IMR-90 (cell line): ENCODE results near the gene SLC4A9. TPM values are rescaled to one million over a fixed set of nuclear protein-coding genes. Genes with fewer than 3 reads are reported as not detected.

Experiments
- ATAC-seq: fragments of 200-7000 bp; cut with Tn5 transposase; 2 replicates; pipeline ENCODE4 v1.9.1; 2020; ENCODE audit warnings: low read depth, mild to moderate bottlenecking, moderate library complexity
- BruUV-seq: library from RNA; stranded (reverse); fragments of 400-500 nt; replicated peaks from 2 replicates; lab custom pipeline; 2021; lab: Mats Ljungman, UMichigan
- CTCF ChIA-PET: fragments of 300-600 bp; formaldehyde crosslinking; extraction: SDS; loops from one replicate; lab custom pipeline; 2021; ENCODE audit warnings: antibody characterized with exemption; lab: Yijun Ruan, JAX
- POLR2A ChIA-PET: fragments of 300-600 bp; sonication (Branson Sonifier 250); formaldehyde crosslinking; loops from one replicate; lab custom pipeline; 2022; ENCODE audit warnings: antibody characterized with exemption; ENCODE audit not compliant: unreplicated experiment; lab: Charles Lee
- DNase-seq: peaks from one replicate; pipeline ENCODE4 v3.0.0; 2013
- H2AFZ ChIP-seq: replicated peaks from 2 replicates; pipeline ENCODE3; 2013; ENCODE audit warnings: low read length, mild to moderate bottlenecking; ENCODE audit not compliant: poor library complexity
- H2AK5ac ChIP-seq: 2 replicates; pipeline ENCODE4 v1.6.1; 2013; ENCODE audit warnings: low read depth, low read length, inconsistent platforms
- H2AK9ac ChIP-seq: replicated peaks from 2 replicates; pipeline ENCODE3; 2013; ENCODE audit warnings: mild to moderate bottlenecking, low read depth, low read length, moderate library complexity; ENCODE audit not compliant: poor library complexity
- H2BK120ac ChIP-seq: 2 replicates; pipeline ENCODE4 v1.6.1; 2013; ENCODE audit warnings: low read depth, low read length, inconsistent platforms
- H2BK15ac ChIP-seq: 3 replicates; pipeline ENCODE4 v1.6.1; 2013; ENCODE audit warnings: low read depth, low read length, inconsistent platforms
- H2BK20ac ChIP-seq: 2 replicates; pipeline ENCODE4 v1.6.1; 2013; ENCODE audit warnings: low read depth, mild to moderate bottlenecking, inconsistent platforms, low read length, moderate library complexity
- H2BK5ac ChIP-seq: 2 replicates; pipeline ENCODE4 v1.6.1; 2013; ENCODE audit warnings: mild to moderate bottlenecking, low read depth, low read length, inconsistent platforms; ENCODE audit not compliant: poor library complexity, severe bottlenecking
- H3K14ac ChIP-seq: replicated peaks from 2 replicates; pipeline ENCODE4 v1.6.1; 2013; ENCODE audit warnings: low read depth, low read length, inconsistent platforms
- H3K18ac ChIP-seq: 2 replicates; pipeline ENCODE4 v1.6.1; 2013; ENCODE audit warnings: low read depth, low read length, control low read depth
- H3K23ac ChIP-seq: 2 replicates; pipeline ENCODE4 v1.6.1; 2013; ENCODE audit warnings: low read depth, low read length, inconsistent platforms
- H3K27ac ChIP-seq: 2 replicates; pipeline ENCODE4 v1.5.1; 2013; ENCODE audit warnings: mild to moderate bottlenecking, control low read depth, low read length; ENCODE audit not compliant: insufficient read depth
- H3K27me3 ChIP-seq: 2 replicates; pipeline ENCODE4 v1.6.1; 2013; ENCODE audit warnings: low read length; ENCODE audit not compliant: control insufficient read depth, insufficient read depth
- H3K36me3 ChIP-seq: 2 replicates; pipeline ENCODE4 v1.6.1; 2013; ENCODE audit warnings: low read length, mixed read lengths; ENCODE audit not compliant: control insufficient read depth, insufficient read depth
- H3K4ac ChIP-seq: 2 replicates; pipeline ENCODE4 v1.6.1; 2013; ENCODE audit warnings: low read depth, low read length, inconsistent platforms
- H3K4me1 ChIP-seq: 2 replicates; pipeline ENCODE4 v1.6.1; 2013; ENCODE audit warnings: low read length, mixed read lengths; ENCODE audit not compliant: control insufficient read depth, insufficient read depth
- H3K4me2 ChIP-seq: 2 replicates; pipeline ENCODE4 v1.6.1; 2013; ENCODE audit warnings: low read depth, mild to moderate bottlenecking, control low read depth, low read length, moderate library complexity
- H3K4me3 ChIP-seq: 2 replicates; pipeline ENCODE4 v1.5.1; 2013; ENCODE audit warnings: low read depth, mild to moderate bottlenecking, control low read depth, low read length, moderate library complexity; ENCODE audit not compliant: insufficient read depth
- H3K56ac ChIP-seq: 2 replicates; pipeline ENCODE4 v1.6.1; 2013; ENCODE audit warnings: low read length, inconsistent platforms; ENCODE audit not compliant: insufficient read depth; ENCODE audit errors: extremely low read depth
- H3K79me1 ChIP-seq, 2 experiments: 2 replicates each; pipeline ENCODE4 v1.6.1; 2013; ENCODE audit warnings: low read length in 2 of 2, inconsistent platforms in 1 of 2, low read depth in 1 of 2
- H3K9ac ChIP-seq: 2 replicates; pipeline ENCODE4 v1.6.1; 2013; ENCODE audit warnings: low read depth, low read length, control low read depth
- H3K9me1 ChIP-seq: 2 replicates; pipeline ENCODE4 v1.6.1; 2013; ENCODE audit warnings: low read length, inconsistent platforms; ENCODE audit not compliant: insufficient read depth
- H3K9me3 ChIP-seq: 2 replicates; pipeline ENCODE4 v1.6.1; 2013; ENCODE audit warnings: low read length; ENCODE audit not compliant: control insufficient read depth, insufficient read depth
- H4K20me1 ChIP-seq: 2 replicates; pipeline ENCODE4 v1.6.1; 2013; ENCODE audit warnings: low read length, inconsistent platforms; ENCODE audit not compliant: insufficient read depth
- H4K5ac ChIP-seq: 2 replicates; pipeline ENCODE4 v1.6.1; 2013; ENCODE audit warnings: mild to moderate bottlenecking, low read depth, low read length, control low read depth
- H4K8ac ChIP-seq, 2 experiments: 2 replicates each; pipeline ENCODE4 v1.6.1; 2013; ENCODE audit warnings: low read depth in 2 of 2, low read length in 2 of 2, control low read depth in 1 of 2, inconsistent platforms in 1 of 2
- H4K91ac ChIP-seq: 2 replicates; pipeline ENCODE4 v1.6.1; 2013; ENCODE audit warnings: low read depth, low read length, inconsistent platforms; ENCODE audit not compliant: insufficient read depth
- CEBPB ChIP-seq: IDR thresholded peaks from 2 replicates; pipeline ENCODE4 v1.6.1; 2012; ENCODE audit warnings: low read depth, low read length, improper control_type of control experiment
- MAZ ChIP-seq: IDR thresholded peaks from 2 replicates; pipeline ENCODE4 v1.6.1; 2012; ENCODE audit warnings: low read depth, mild to moderate bottlenecking, low read length, improper control_type of control experiment, moderate library complexity, borderline replicate concordance
- RCOR1 ChIP-seq: IDR thresholded peaks from 2 replicates; pipeline ENCODE4 v1.6.1; 2012; ENCODE audit warnings: mild to moderate bottlenecking, low read length, improper control_type of control experiment; ENCODE audit not compliant: insufficient replicate concordance
- WGBS, 2 experiments: methylation state at CpG; one replicate each; pipeline versions ENCODE4 v1.1.5 to v1.1.7; 2013; ENCODE audit warnings: missing lambda C conversion rate in 2 of 2; ENCODE audit not compliant: insufficient read length in 1 of 2; ENCODE audit errors: extremely low coverage in 2 of 2; 5-methylcytosine and 5-hydroxymethylcytosine counted together
- dilution Hi-C: fragments of 300-500 bp; cut with HindIII; formaldehyde crosslinking; loops from one replicate; pipeline ENCODE4 v1.14.3; 2018; ENCODE audit warnings: low sequenced_read_pairs; ENCODE audit not compliant: unreplicated experiment
- in situ Hi-C: fragments of 300-500 bp; cut with MboI; formaldehyde crosslinking; loops from 3 replicates; pipeline ENCODE4 v1.14.3; 2019; ENCODE audit warnings: low sequenced_read_pairs, inconsistent platforms, mixed read lengths
- intact Hi-C: fragments of 100-400 bp; cut with micrococcal nuclease; formaldehyde crosslinking; loops from 2 replicates; pipeline ENCODE4 v1.10.0; 2022
- polyA plus RNA-seq, 3 experiments: library from polyadenylated mRNA; depleted of rRNA; stranded (reverse); fragments of >200 nt; gene quantifications; 2 replicates each; pipeline ENCODE4 v1.2.3, GENCODE V29; 2012; ENCODE audit warnings: low replicate concordance in 1 of 3
- total RNA-seq: library from RNA; depleted of rRNA; stranded (reverse); fragments of >200 nt; gene quantifications from 2 replicates; pipeline ENCODE4 v1.2.3, GENCODE V29; 2012

The SLC4A9 gene
- total and polyA plus RNA-seq, 2 of the 4 experiments (the other 2 are of a cell fraction) = not detected

DNA sequence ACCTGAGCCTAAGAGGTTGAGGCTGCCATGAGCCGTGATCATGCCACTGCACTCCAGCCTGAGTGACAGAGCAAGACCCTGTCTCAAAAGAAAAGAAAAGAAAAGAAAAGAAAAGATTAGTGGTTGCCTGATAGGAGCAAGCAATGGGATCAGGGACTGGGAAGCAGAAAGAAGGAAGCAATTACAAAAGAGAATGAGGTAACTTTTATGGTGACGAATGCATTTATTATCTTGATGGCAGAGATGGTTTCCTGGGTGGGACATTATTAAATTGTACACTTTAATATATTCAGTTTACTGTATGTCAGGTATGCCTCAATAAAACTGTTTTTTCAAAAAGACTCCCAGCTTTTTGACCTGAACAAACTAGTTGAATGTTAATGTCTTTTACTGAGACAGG, 49.6 kb upstream of the SLC4A9 start:
- DNase-seq (no peak), ATAC-seq (no peak)
- Histone ChIP-seq H3K14ac (no peak overlapping the region), H3K79me1 (no peaks in the 10 kb centered on the region), H4K91ac (no peak overlapping the region), H3K27me3 (no peaks in the 10 kb centered on the region), H3K18ac (no peak overlapping the region), H2AK5ac (peak overlapping the region; percentile 53; the same call in 1 of the 2 replicates), H3K23ac (no peak overlapping the region), H2BK120ac (peak overlapping the region; percentile 12; the same call in 1 of the 2 replicates), H3K9ac (no peak overlapping the region), H2BK15ac (no peak overlapping the region), H3K9me1 (peaks cover 12% of the 10 kb centered on the region), H3K36me3 (no peaks in the 10 kb centered on the region), H4K5ac (no peak overlapping the region), H3K4me1 (peaks cover 10% of the 10 kb centered on the region), H3K56ac (no peak overlapping the region), H3K27ac (no peak overlapping the region), H2BK5ac (no peak overlapping the region), H2AFZ (no peak overlapping the region), H2BK20ac (peak overlapping the region; percentile 37; the same call in 1 of the 2 replicates), H3K4ac (0 out of 2 replicates have a peak overlapping the region, but pooled peaks have one; percentile 19), H3K4me2 (no peak overlapping the region), H2AK9ac (no peak overlapping the region), H4K8ac (no peak overlapping the region), H4K20me1 (no peaks in the 10 kb centered on the region), H3K9me3 (no peaks in the 10 kb centered on the region), H3K4me3 (no peak overlapping the region)
- WGBS, 2 experiments = no CpG with 5 or more reads among the region's 2 CpGs
- ChIA-PET CTCF (interaction anchor here (0.8 to 1.1 kb wide), 2 partner anchors 36 to 66 kb away, joined by 3 read pairs; partner anchors contain the start of gene HBEGF), POLR2A (no interaction called here)
- TF ChIP-seq RCOR1 = no peak
- 0 out of 2 replicates have a peak, but pooled peaks have one; percentile 1 for TF ChIP-seq CEBPB
- TF ChIP-seq MAZ = no peak
- no TSS peak for BruUV-seq
- dilution Hi-C loops = no loop called here
- intact Hi-C loops = no loop called here
- in situ Hi-C loops = no loop called here
